GM12872 (cell line): Measurements from ENCODE around the gene IFRD2.

Source experiments
- TF ChIP-seq, protein P1 (sequence below): IDR thresholded peaks from 3 replicates; pipeline ENCODE4 v1.5.1; 2011; ENCODE audit warnings: low read depth, mild to moderate bottlenecking, low read length, moderate library complexity; ENCODE audit not compliant: insufficient read depth

IFRD2 gene, protein sequence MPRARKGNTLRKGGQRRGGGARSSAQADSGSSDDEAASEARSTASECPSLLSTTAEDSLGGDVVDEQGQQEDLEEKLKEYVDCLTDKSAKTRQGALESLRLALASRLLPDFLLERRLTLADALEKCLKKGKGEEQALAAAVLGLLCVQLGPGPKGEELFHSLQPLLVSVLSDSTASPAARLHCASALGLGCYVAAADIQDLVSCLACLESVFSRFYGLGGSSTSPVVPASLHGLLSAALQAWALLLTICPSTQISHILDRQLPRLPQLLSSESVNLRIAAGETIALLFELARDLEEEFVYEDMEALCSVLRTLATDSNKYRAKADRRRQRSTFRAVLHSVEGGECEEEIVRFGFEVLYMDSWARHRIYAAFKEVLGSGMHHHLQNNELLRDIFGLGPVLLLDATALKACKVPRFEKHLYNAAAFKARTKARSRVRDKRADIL

GRCh38 chr3:50292159-50293078 lies at the start of gene IFRD2:
IFRD2 (minus strand) TSS chr3:50292429; CDS start chr3:50292274, 155 bp downstream.
- TF ChIP-seq, protein P1, sequence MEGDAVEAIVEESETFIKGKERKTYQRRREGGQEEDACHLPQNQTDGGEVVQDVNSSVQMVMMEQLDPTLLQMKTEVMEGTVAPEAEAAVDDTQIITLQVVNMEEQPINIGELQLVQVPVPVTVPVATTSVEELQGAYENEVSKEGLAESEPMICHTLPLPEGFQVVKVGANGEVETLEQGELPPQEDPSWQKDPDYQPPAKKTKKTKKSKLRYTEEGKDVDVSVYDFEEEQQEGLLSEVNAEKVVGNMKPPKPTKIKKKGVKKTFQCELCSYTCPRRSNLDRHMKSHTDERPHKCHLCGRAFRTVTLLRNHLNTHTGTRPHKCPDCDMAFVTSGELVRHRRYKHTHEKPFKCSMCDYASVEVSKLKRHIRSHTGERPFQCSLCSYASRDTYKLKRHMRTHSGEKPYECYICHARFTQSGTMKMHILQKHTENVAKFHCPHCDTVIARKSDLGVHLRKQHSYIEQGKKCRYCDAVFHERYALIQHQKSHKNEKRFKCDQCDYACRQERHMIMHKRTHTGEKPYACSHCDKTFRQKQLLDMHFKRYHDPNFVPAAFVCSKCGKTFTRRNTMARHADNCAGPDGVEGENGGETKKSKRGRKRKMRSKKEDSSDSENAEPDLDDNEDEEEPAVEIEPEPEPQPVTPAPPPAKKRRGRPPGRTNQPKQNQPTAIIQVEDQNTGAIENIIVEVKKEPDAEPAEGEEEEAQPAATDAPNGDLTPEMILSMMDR: no peak

DNA sequence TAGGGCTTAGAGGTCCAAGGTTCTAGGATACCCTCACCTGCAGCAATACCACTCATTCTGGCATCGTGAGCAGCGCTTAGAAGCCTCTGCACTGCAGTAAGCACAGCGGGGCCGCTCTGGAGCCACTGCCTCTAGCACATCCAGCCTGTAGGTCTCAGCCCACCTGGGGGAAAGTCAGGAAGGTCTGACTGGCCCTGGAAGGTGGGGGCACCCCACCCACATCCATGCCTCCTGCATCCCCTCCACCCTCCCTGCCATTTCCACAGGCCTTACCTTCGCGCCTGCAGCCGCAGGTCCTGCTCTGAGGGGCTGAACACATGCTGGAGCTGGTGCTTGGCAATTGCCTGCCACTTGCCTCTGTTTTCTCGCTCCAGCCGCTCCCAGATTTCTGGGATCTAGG lies 49.3 kb upstream of the IFRD2 start:
- TF ChIP-seq, protein P1: no peak

- TF ChIP-seq, protein P1: no peak
Observed at GRCh38 chr3:50340448-50341329, 48.5 kb upstream of the IFRD2 start, which contains the start of gene RASSF1. RASSF1 (minus strand) TSS chr3:50340836; CDS start chr3:50340805, 31 bp downstream.

- TF ChIP-seq, protein P1: no peak
Observed at GRCh38 chr3:50340147-50340447, 47.9 kb upstream of the IFRD2 start.

DNA sequence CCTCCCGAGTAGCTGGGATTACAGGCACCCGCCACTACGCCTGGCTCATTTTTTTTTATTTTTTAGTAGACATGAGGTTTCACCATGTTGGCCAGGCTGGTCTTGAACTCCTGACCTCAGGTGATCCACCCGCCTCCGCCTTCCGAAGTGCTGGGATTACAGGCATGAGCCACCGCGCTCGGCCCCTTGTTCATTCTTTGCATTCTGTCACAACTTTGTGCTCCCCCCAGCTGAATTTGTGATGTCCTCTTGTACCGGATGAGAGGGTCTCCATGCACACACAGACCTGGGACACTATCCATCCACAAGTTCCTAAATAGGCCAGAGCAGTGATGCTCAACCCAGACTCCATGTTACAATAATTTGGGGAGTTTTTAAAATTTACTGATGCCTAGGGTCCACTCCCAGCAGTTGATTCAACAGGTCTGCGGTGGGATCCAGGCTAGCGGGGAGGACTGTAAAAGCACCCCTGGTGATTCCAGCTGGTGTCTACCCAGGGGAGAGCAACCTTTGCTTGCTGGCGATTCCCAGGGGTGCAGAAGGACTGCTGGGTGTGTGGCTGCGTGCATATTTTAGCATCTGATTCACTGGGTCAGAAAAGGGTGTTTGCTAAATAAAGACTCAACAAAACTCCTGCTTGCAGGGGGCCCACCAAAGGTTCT lies 47.4 kb upstream of the IFRD2 start:
- TF ChIP-seq, protein P1: no peak

DNA sequence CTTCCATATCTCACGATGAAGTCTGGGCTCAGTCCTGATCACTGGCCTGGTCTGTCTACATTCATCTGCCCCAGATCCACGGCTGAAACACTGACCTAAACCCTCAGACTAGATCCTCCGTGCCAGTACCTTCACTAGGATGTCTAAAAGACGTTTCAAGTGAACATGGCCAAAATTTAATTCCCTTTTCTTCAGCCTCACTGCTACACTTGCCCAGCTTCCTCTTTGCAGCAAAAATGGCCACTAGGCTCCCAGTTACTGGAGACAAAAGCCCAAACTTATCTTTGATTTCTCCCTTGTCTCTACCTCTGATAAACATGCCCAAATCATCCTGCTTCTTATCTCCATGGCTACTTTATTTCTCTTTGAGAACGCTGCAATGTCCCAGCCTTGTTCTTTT lies 46.7 kb upstream of the IFRD2 start:
- TF ChIP-seq, protein P1: no peak
